ENCODE data around the gene STOML2.
A peak's percentile ranks its signal among the peaks of the same experiment; 100 is the strongest.
"Not testable (repeated sequence)": the region's sequence is repeated elsewhere in the genome, so short reads cannot be mapped to it uniquely, and the experiment has no call there.

The STOML2 gene
- 25.5 to 145 (median 51.2) reads per million in 9 experiments for total RNA-seq

- DNase-seq, result peak; percentile 87 to 90 (median 90)
- peak; percentile 97 for ATAC-seq (replicated peaks)
- Mint-ChIP-seq H3K36me3 (ENCODE audit: insufficient read depth) (peaks cover 39% of the 10 kb centered on the region), H3K4me1 (ENCODE audit: low read depth in 2 of 2) (peaks cover 26 to 27% of the 10 kb centered on the region in 2 donors), H3K4me3 (peak within 1 kb of the TSS; percentile 87 to 90), H3K9me3 (no peaks in the 10 kb centered on the region), H3K27me3 (no peaks in the 10 kb centered on the region), H3K27ac (peak within 1 kb of the TSS; percentile 96 to 98)
Observed at GRCh38 chr9:35102769-35103659, at the start of gene STOML2. Gene STOML2 (minus strand): TSS chr9:35103131. CDS start chr9:35103094, 37 bp downstream.

GRCh38 chr9:35147941-35148563 lies 45.1 kb upstream of the STOML2 start:
- not testable (repeated sequence) for H3K4me1 Mint-ChIP-seq (ENCODE audit: low read depth in 2 of 2); H3K36me3 Mint-ChIP-seq (ENCODE audit: insufficient read depth); ATAC-seq (replicated peaks); H3K27ac Mint-ChIP-seq; DNase-seq; H3K27me3 Mint-ChIP-seq; H3K4me3 Mint-ChIP-seq
- peaks cover 9 to 17% of the 10 kb centered on the region in 2 donors for H3K9me3 Mint-ChIP-seq

GRCh38 chr9:35142037-35142436 lies 39.1 kb upstream of the STOML2 start:
- Mint-ChIP-seq H3K27ac (no peak overlapping the region), H3K4me3 (no peak overlapping the region), H3K27me3 (peaks cover 0 to 11% of the 10 kb centered on the region in 2 donors), H3K9me3 (peaks cover 0 to 7% of the 10 kb centered on the region in 2 donors), H3K36me3 (ENCODE audit: insufficient read depth) (peaks cover 3% of the 10 kb centered on the region), H3K4me1 (ENCODE audit: low read depth in 2 of 2) (no peaks in the 10 kb centered on the region)
- DNase-seq (no peak), ATAC-seq (replicated peaks) (no peak)

GRCh38 chr9:35140093-35140492 lies 37.2 kb upstream of the STOML2 start:
- Mint-ChIP-seq H3K4me1 (ENCODE audit: low read depth in 2 of 2) (no peaks in the 10 kb centered on the region), H3K36me3 (ENCODE audit: insufficient read depth) (peaks cover 3% of the 10 kb centered on the region), H3K27ac (no peak overlapping the region), H3K4me3 (no peak overlapping the region), H3K9me3 (peaks cover 0 to 7% of the 10 kb centered on the region in 2 donors), H3K27me3 (peaks cover 0 to 14% of the 10 kb centered on the region in 2 donors)
- ATAC-seq (replicated peaks), result no peak
- DNase-seq, result no peak

- peaks cover 0 to 7% of the 10 kb centered on the region in 2 donors for H3K9me3 Mint-ChIP-seq
- no peak overlapping the region for H3K4me3 Mint-ChIP-seq
- no peak overlapping the region for H3K27ac Mint-ChIP-seq
- peaks cover 3% of the 10 kb centered on the region for H3K36me3 Mint-ChIP-seq (ENCODE audit: insufficient read depth)
- H3K27me3 Mint-ChIP-seq, result peaks cover 0 to 22% of the 10 kb centered on the region in 2 donors
- H3K4me1 Mint-ChIP-seq (ENCODE audit: low read depth in 2 of 2), result no peaks in the 10 kb centered on the region
- no peak for DNase-seq
- no peak for ATAC-seq (replicated peaks)
Observed at GRCh38 chr9:35136866-35137265, 33.9 kb upstream of the STOML2 start.

GRCh38 chr9:35135988-35136387 lies 33.1 kb upstream of the STOML2 start:
- DNase-seq, result no peak
- peaks cover 0 to 22% of the 10 kb centered on the region in 2 donors for H3K27me3 Mint-ChIP-seq
- no peak for ATAC-seq (replicated peaks)
- H3K27ac Mint-ChIP-seq, result no peak overlapping the region
- H3K4me3 Mint-ChIP-seq, result no peak overlapping the region
- H3K9me3 Mint-ChIP-seq, result peaks cover 0 to 5% of the 10 kb centered on the region in 2 donors
- peaks cover 3% of the 10 kb centered on the region for H3K36me3 Mint-ChIP-seq (ENCODE audit: insufficient read depth)
- H3K4me1 Mint-ChIP-seq (ENCODE audit: low read depth in 2 of 2), result no peaks in the 10 kb centered on the region

- no peak overlapping the region for H3K4me3 Mint-ChIP-seq
- peaks cover 0 to 22% of the 10 kb centered on the region in 2 donors for H3K27me3 Mint-ChIP-seq
- H3K36me3 Mint-ChIP-seq (ENCODE audit: insufficient read depth), result no peaks in the 10 kb centered on the region
- DNase-seq, result no peak
- ATAC-seq (replicated peaks), result no peak
- H3K27ac Mint-ChIP-seq, result no peak overlapping the region
- H3K9me3 Mint-ChIP-seq, result no peaks in the 10 kb centered on the region
- H3K4me1 Mint-ChIP-seq (ENCODE audit: low read depth in 2 of 2), result no peaks in the 10 kb centered on the region
Observed at GRCh38 chr9:35134920-35135319, 32.0 kb upstream of the STOML2 start.

- ATAC-seq (replicated peaks), result peak; percentile 62
- Mint-ChIP-seq H3K27ac (peak overlapping the region; percentile 94 to 98), H3K4me1 (ENCODE audit: low read depth in 2 of 2) (peaks cover 34 to 39% of the 10 kb centered on the region in 2 donors), H3K36me3 (ENCODE audit: insufficient read depth) (peaks cover 29% of the 10 kb centered on the region), H3K9me3 (no peaks in the 10 kb centered on the region), H3K27me3 (peaks cover 0 to 10% of the 10 kb centered on the region in 2 donors), H3K4me3 (peak overlapping the region; percentile 85 to 98)
- peak; percentile 88 to 93 (median 91) for DNase-seq
Observed at GRCh38 chr9:35116898-35117551, 14.1 kb upstream of the STOML2 start.

- Mint-ChIP-seq H3K9me3 (no peaks in the 10 kb centered on the region), H3K27ac (peak overlapping the region; percentile 94 to 98), H3K36me3 (ENCODE audit: insufficient read depth) (peaks cover 29% of the 10 kb centered on the region), H3K4me1 (ENCODE audit: low read depth in 2 of 2) (peaks cover 37 to 44% of the 10 kb centered on the region in 2 donors), H3K4me3 (peak overlapping the region; percentile 85 to 98), H3K27me3 (peaks cover 0 to 9% of the 10 kb centered on the region in 2 donors)
- ATAC-seq (replicated peaks) (no peak), DNase-seq (no peak)
Observed at GRCh38 chr9:35116539-35116897, 13.6 kb upstream of the STOML2 start.

- ATAC-seq (replicated peaks) (peak; percentile 66), DNase-seq (peak; percentile 91 to 95 (median 93))
- Mint-ChIP-seq H3K27ac (peak within 1 kb of the TSS; percentile 94 to 98), H3K36me3 (ENCODE audit: insufficient read depth) (peaks cover 29% of the 10 kb centered on the region), H3K4me1 (ENCODE audit: low read depth in 2 of 2) (peaks cover 40 to 50% of the 10 kb centered on the region in 2 donors), H3K4me3 (peak within 1 kb of the TSS; percentile 85 to 98), H3K9me3 (no peaks in the 10 kb centered on the region), H3K27me3 (peaks cover 0 to 3% of the 10 kb centered on the region in 2 donors)
Observed at GRCh38 chr9:35115680-35116538, 13.0 kb upstream of the STOML2 start, which contains the start of gene ATOSB. Gene ATOSB (minus strand): TSS chr9:35115862. CDS start chr9:35108274, 7,588 bp downstream.

GRCh38 chr9:35114840-35115628 lies 12.1 kb upstream of the STOML2 start:
- peak overlapping the region; percentile 85 to 98 for H3K4me3 Mint-ChIP-seq
- H3K4me1 Mint-ChIP-seq (ENCODE audit: low read depth in 2 of 2), result peaks cover 48 to 53% of the 10 kb centered on the region in 2 donors
- peak overlapping the region; percentile 94 to 98 for H3K27ac Mint-ChIP-seq
- H3K27me3 Mint-ChIP-seq, result no peaks in the 10 kb centered on the region
- H3K36me3 Mint-ChIP-seq (ENCODE audit: insufficient read depth), result peaks cover 29% of the 10 kb centered on the region
- H3K9me3 Mint-ChIP-seq, result no peaks in the 10 kb centered on the region
- ATAC-seq (replicated peaks) (no peak), DNase-seq (peak; percentile 47 to 53 (median 48))
